ENCODE data around the gene UTS2B. TPM values are rescaled to one million over a fixed set of nuclear protein-coding genes. Genes with fewer than 3 reads are reported as not detected.

UTS2B gene
- total and polyA plus RNA-seq, 9 of the 15 experiments (the other 6 are each of a cell fraction or from before 2014, with no cell fraction given), result 0.06 TPM; not detected in 8

- TF ChIP-seq ID3 (CRISPR knock-in tag; IDR thresholded peaks at IDR 0.05), result no peak
- no peak for TF ChIP-seq ID3 (tag; IDR thresholded peaks at IDR 0.05)
- no peak for TF ChIP-seq TBP (optimal IDR thresholded peaks at IDR 0.05; ENCODE audit: low read depth, low read length)
- TF ChIP-seq POLR2AphosphoS5 (IDR thresholded peaks at IDR 0.05; ENCODE audit: control insufficient read depth, insufficient read depth, low read depth, low read length), result no peak
- no peak for TF ChIP-seq PTTG1 (tag; IDR thresholded peaks at IDR 0.05; ENCODE audit: low read depth)
These were observed 9.1 kb upstream of the UTS2B start (continued) for GRCh38 chr3:191339316-191339917.

- Histone ChIP-seq H2AFZ (ENCODE audit: low read depth, low read length) (no peak overlapping the region), H3K27me3 (ENCODE audit: control insufficient read depth in 2 of 2, insufficient read depth in 2 of 2, low read length in 2 of 2) (no peaks in the 10 kb centered on the region), H3K4me2 (ENCODE audit: insufficient read depth, low read length) (peak overlapping the region; percentile 9; the same call in 1 of the 2 replicates)
- TF ChIP-seq MED1 (CRISPR knock-in tag; IDR thresholded peaks at IDR 0.05; ENCODE audit: borderline replicate concordance) (no peak), ATF3 (IDR thresholded peaks at IDR 0.05) (0 out of 2 replicates have a peak, but pooled peaks have one; percentile 5), ATF3 (CRISPR knock-in tag; conservative IDR thresholded peaks at IDR 0.05) (no peak), MBD2 (IDR thresholded peaks at IDR 0.05; ENCODE audit: borderline replicate concordance, low read depth) (no peak), LCOR (CRISPR knock-in tag; IDR thresholded peaks at IDR 0.05) (no peak), CTBP1 (IDR thresholded peaks at IDR 0.05; ENCODE audit: borderline replicate concordance) (no peak), ASH1L (IDR thresholded peaks at IDR 0.05; ENCODE audit: borderline replicate concordance, low read depth, partially characterized antibody) (no peak), HNRNPK (IDR thresholded peaks at IDR 0.05; ENCODE audit: low read depth, low read length, poor library complexity, severe bottlenecking) (no peak), NELFE (IDR thresholded peaks at IDR 0.05; ENCODE audit: insufficient read depth, insufficient read length) (no peak), EWSR1 (IDR thresholded peaks at IDR 0.05; ENCODE audit: borderline replicate concordance, low read depth, partially characterized antibody) (no peak), FOSL1 (tag; conservative IDR thresholded peaks at IDR 0.05) (peak; percentile 73; the same call in 1 of the 2 replicates), ZNF717 (CRISPR knock-in tag; IDR thresholded peaks at IDR 0.05) (no peak), THAP7 (CRISPR knock-in tag; IDR thresholded peaks at IDR 0.05) (no peak), GATAD2B (IDR thresholded peaks at IDR 0.05; ENCODE audit: borderline replicate concordance) (0 out of 2 replicates have a peak, but pooled peaks have one; percentile 40), SRSF1 (IDR thresholded peaks at IDR 0.05; ENCODE audit: low read depth, low read length) (no peak), GTF2E2 (tag; IDR thresholded peaks at IDR 0.05) (no peak), BMI1 (IDR thresholded peaks at IDR 0.05; ENCODE audit: low read length) (no peak)
These were observed 7.8 kb upstream of the UTS2B start for GRCh38 chr3:191338177-191338488.

More at GRCh38 chr3:191338177-191338488, 7.8 kb upstream of the UTS2B start:
- ATAC-seq, result no peak
- ChIA-PET CTCF (ENCODE audit: low intra/inter-chr PET ratio) (no interaction called here), POLR2A (interaction anchor here (1.3 to 3.2 kb wide), 3 partner anchors 20 to 41 kb away, joined by 4 to 14 read pairs (median 9); no protein-coding TSS in a partner anchor)
- BruUV-seq (replicated peaks), result no TSS peak
- Histone ChIP-seq H3K9me3 (replicated peaks; ENCODE audit: control insufficient read depth, insufficient read depth, low read depth, low read length) (no peaks in the 10 kb centered on the region), H3K9me1 (ENCODE audit: control insufficient read depth, insufficient read depth, low read length) (no peaks in the 10 kb centered on the region), H4K20me1 (replicated peaks; ENCODE audit: control insufficient read depth, insufficient read depth, low read length) (no peaks in the 10 kb centered on the region), H3K4me3 (no peak overlapping the region), H3K36me3 (ENCODE audit: control insufficient read depth, insufficient read depth, low read length) (no peaks in the 10 kb centered on the region), H3K4me1 (replicated peaks in 1 of 2; ENCODE audit: control insufficient read depth in 2 of 2, insufficient read depth in 2 of 2, low read length in 2 of 2) (peaks cover 6 to 41% of the 10 kb centered on the region in 2 experiments; a peak in 4 of 5 replicates), H3K79me2 (ENCODE audit: control insufficient read depth, insufficient read depth, low read length) (peaks cover 99% of the 10 kb centered on the region), H3K27ac (ENCODE audit: extremely low read depth, low read depth, low read length) (no peak overlapping the region; the same call in 2 of the 3 replicates), H3K9ac (ENCODE audit: insufficient read depth in 1 of 2, low read depth in 2 of 2, low read length in 2 of 2) (no peak overlapping the region)
- intact Hi-C loops (cut with micrococcal nuclease), result no loop called here
- FAIRE-seq, result no peak
- WGBS (ENCODE audit: insufficient coverage, low coverage, missing lambda C conversion rate), result 30% methylated on average over 4 of the region's 4 CpGs
- in situ Hi-C loops (cut with MboI), result no loop called here
- DNase-seq (ENCODE audit: extremely low read depth in 1 of 4, low spot score in 3 of 4), result peak in 3 of 4 experiments; percentile 1 to 9 (median 2)

Measured in K562 (cell line).